HG02678 (cell line): ENCODE results near the gene ZNF513.

Source experiments
- ATAC-seq: cut with Tn5 transposase; IDR thresholded peaks from one replicate; pipeline ENCODE4 v1.9.1; 2021; ENCODE audit warnings: mild to moderate bottlenecking, moderate library complexity; ENCODE audit not compliant: unreplicated experiment

Gene ZNF513

GRCh38 chr2:27381577-27382181 is 1.1 kb upstream of the ZNF513 start:
- no peak for ATAC-seq

GRCh38 chr2:27379836-27380625 is 503 bp downstream of the ZNF513 start:
- ATAC-seq, result peak; percentile 43

- ATAC-seq, result no peak
Observed at GRCh38 chr2:27379383-27379835, 1.1 kb downstream of the ZNF513 start.

GRCh38 chr2:27378809-27379290 is 1.7 kb downstream of the ZNF513 start:
- ATAC-seq, result no peak

GRCh38 chr2:27378096-27378808 is 2.3 kb downstream of the ZNF513 start:
- ATAC-seq, result no peak

GRCh38 chr2:27377618-27378095 is 2.9 kb downstream of the ZNF513 start:
- no peak for ATAC-seq

GRCh38 chr2:27376866-27377617 is 3.5 kb downstream of the ZNF513 start:
- ATAC-seq, result no peak

- ATAC-seq, result no peak
Observed at GRCh38 chr2:27376151-27376865, 4.2 kb downstream of the ZNF513 start.

GRCh38 chr2:27375513-27376099 is 4.9 kb downstream of the ZNF513 start:
- no peak for ATAC-seq

GRCh38 chr2:27373567-27373966 is 7.0 kb downstream of the ZNF513 start:
- no peak for ATAC-seq

GRCh38 chr2:27372937-27373336 is 7.6 kb downstream of the ZNF513 start:
- ATAC-seq, result no peak

GRCh38 chr2:27370816-27371620 is 9.5 kb downstream of the ZNF513 start:
- ATAC-seq, result peak; percentile 25

GRCh38 chr2:27370026-27370815 is 10.3 kb downstream of the ZNF513 start, which contains the start of the genes EIF2B4 and SNX17:
EIF2B4 (minus strand) TSS chr2:27370338; CDS start chr2:27370314, 24 bp downstream.
SNX17 (plus strand) TSS chr2:27370616; CDS start chr2:27370744, 128 bp downstream.
- peak; percentile 88 for ATAC-seq

- ATAC-seq, result peak; percentile 4
Observed at GRCh38 chr2:27369471-27370025, 11.0 kb downstream of the ZNF513 start.

GRCh38 chr2:27363933-27364332 is 16.6 kb downstream of the ZNF513 start:
- ATAC-seq, result no peak

- no peak for ATAC-seq
Observed at GRCh38 chr2:27362678-27363420, 17.7 kb downstream of the ZNF513 start.
